HepG2 (cell line): ENCODE data around the gene NRL. TPM values are rescaled to one million over a fixed set of nuclear protein-coding genes. Genes with fewer than 3 reads are reported as not detected.
A peak's percentile ranks its signal among the peaks of the same experiment; 100 is the strongest.

ENCODE experiments used
- CBX5 ChIP-seq: sonication (generic); formaldehyde crosslinking; IDR thresholded peaks from 2 replicates; pipeline ENCODE4 v1.4.0; 2020; ENCODE audit warnings: missing genetic modification reagents, borderline replicate concordance
- FOXJ3 ChIP-seq: sonication (generic); formaldehyde crosslinking; IDR thresholded peaks from 2 replicates; pipeline ENCODE4 v1.4.0; 2020; ENCODE audit warnings: missing genetic modification reagents, mild to moderate bottlenecking, borderline replicate concordance
- HNF4G ChIP-seq, 2 experiments: sonication (generic) in 1 of 2; formaldehyde crosslinking in 1 of 2; IDR thresholded peaks; 2 replicates each; pipeline versions ENCODE4 v1.4.0 to v1.6.1; 2011 to 2020; ENCODE audit warnings: borderline replicate concordance in 2 of 2, low read depth in 2 of 2, mild to moderate bottlenecking in 2 of 2, low read length in 1 of 2, missing genetic modification reagents in 1 of 2, moderate library complexity in 1 of 2
- THAP9 ChIP-seq: sonication (generic); formaldehyde crosslinking; IDR thresholded peaks from 2 replicates; pipeline ENCODE4; 2020; ENCODE audit warnings: missing genetic modification reagents, mild to moderate bottlenecking, borderline replicate concordance
- TSC22D2 ChIP-seq: sonication (generic); formaldehyde crosslinking; IDR thresholded peaks from 2 replicates; pipeline ENCODE4 v1.5.1; 2020; ENCODE audit warnings: missing genetic modification reagents, mild to moderate bottlenecking, borderline replicate concordance
- ZBTB40 ChIP-seq, 2 experiments: fragments of 450-650 bp in 1 of 2; sonication (generic) in 1 of 2; formaldehyde crosslinking in 1 of 2; IDR thresholded peaks; 2 replicates each; pipeline versions ENCODE4 v1.6.1 to v1.8.0; 2016 to 2022; ENCODE audit warnings: antibody characterized with exemption in 1 of 2, mild to moderate bottlenecking in 1 of 2, missing genetic modification reagents in 1 of 2
- ZHX1 ChIP-seq: sonication (generic); formaldehyde crosslinking; IDR thresholded peaks from 2 replicates; pipeline ENCODE4 v1.8.1; 2022; ENCODE audit warnings: low read depth, mild to moderate bottlenecking, missing genetic modification reagents
- ZNF441 ChIP-seq: sonication (generic); formaldehyde crosslinking; IDR thresholded peaks from 2 replicates; pipeline ENCODE4 v1.7.0; 2021; ENCODE audit warnings: missing genetic modification reagents, borderline replicate concordance
- ZNF543 ChIP-seq: sonication (generic); formaldehyde crosslinking; IDR thresholded peaks from 2 replicates; pipeline ENCODE4 v1.4.0; 2020; ENCODE audit warnings: mild to moderate bottlenecking, missing genetic modification reagents
- polyA plus RNA-seq, 8 experiments: library from polyadenylated mRNA; depleted of rRNA in 3 of 8; stranded (reverse) in 7 of 8; unstranded in 1 of 8; fragments of >200 nt; fragmentation: Illumina TruSeq in 4 of 8; extraction: Trizol in 4 of 8; gene quantifications; 2 replicates each; pipeline versions ENCODE4 v1.2.1 to v1.2.3, GENCODE V29; 2011 to 2016; ENCODE audit warnings: low read depth in 4 of 8, missing spikeins in 1 of 8, mixed read lengths in 1 of 8; ENCODE audit not compliant: insufficient read depth in 1 of 8
- total RNA-seq, 5 experiments: library from RNA; depleted of rRNA; stranded (reverse); fragments of >200 nt; fragmentation: Illumina TruSeq; extraction: Trizol; gene quantifications; 2 replicates each; pipeline ENCODE4 v1.2.3, GENCODE V29; 2016; ENCODE audit warnings: low read depth in 1 of 5

Gene NRL
- total and polyA plus RNA-seq, 2 of the 13 experiments (the other 11 are each of a cell fraction or from before 2014, with no cell fraction given): 2.5 to 4.7 TPM

GRCh38 chr14:24060984-24061913 is 53.5 kb downstream of the NRL start (continued):
- TF ChIP-seq ZNF543 (CRISPR knock-in tag) (peak; percentile 43; the same call in 1 of the 2 replicates), FOXJ3 (no peak), HNF4G (IDR thresholded peaks at IDR 0.05; ENCODE audit: borderline replicate concordance, low read depth, low read length) (peak; percentile 56; the same call in 1 of the 2 replicates), HNF4G (CRISPR knock-in tag; IDR thresholded peaks at IDR 0.05; ENCODE audit: borderline replicate concordance, low read depth) (peak; percentile 19; the same call in 1 of the 2 replicates), ZBTB40 (IDR thresholded peaks at IDR 0.05) (no peak), ZBTB40 (CRISPR knock-in tag; IDR thresholded peaks at IDR 0.05) (peak; percentile 43; the same call in 1 of the 2 replicates), ZHX1 (CRISPR knock-in tag) (peak; percentile 36; the same call in 1 of the 2 replicates), CBX5 (no peak), ZNF441 (CRISPR knock-in tag) (no peak), THAP9 (CRISPR knock-in tag) (peak; percentile 13; the same call in 1 of the 2 replicates), TSC22D2 (CRISPR knock-in tag) (0 out of 2 replicates have a peak, but pooled peaks have one; percentile 10)
